GM21786 (cell line): ENCODE measurements around the gene PLEKHN1.

Experiments used
- ATAC-seq: cut with Tn5 transposase; IDR thresholded peaks from one replicate; pipeline ENCODE4 v1.9.1; 2021; ENCODE audit not compliant: unreplicated experiment

PLEKHN1 gene

GRCh38 chr1:1023700-1024099 lies 57.4 kb downstream of the PLEKHN1 start:
- no peak for ATAC-seq

DNA sequence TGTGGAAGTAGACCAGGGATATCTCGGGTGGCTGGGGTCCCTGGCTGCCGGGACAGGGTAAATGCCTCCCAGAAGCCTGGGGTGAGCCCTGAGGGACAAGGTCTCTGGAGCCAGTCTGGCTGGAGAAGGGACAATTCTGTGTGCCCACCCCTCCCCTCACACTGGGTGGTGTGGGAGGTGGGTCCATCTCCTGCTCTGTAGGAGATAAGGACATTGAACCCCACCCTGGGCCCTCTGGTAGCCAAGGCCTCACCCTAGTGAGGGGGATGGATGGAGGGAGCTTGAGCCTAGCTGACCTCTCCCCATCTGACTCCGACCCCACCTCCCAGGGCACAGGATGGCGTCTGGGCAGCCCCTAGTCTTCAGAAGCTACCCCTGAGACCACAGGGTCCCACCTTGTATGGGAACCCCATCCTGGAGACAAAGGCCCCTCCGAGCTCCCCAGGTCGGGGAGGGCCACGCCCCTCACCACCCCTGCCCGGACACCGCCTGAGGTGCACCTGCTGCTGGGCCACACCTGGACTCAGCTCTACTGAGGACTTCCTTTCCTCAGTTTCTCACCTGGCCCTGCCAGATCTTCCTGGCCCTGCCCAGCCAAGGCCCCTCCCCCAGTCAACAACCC lies 58.0 kb downstream of the PLEKHN1 start:
- no peak for ATAC-seq

- no peak for ATAC-seq
These were observed 58.8 kb downstream of the PLEKHN1 start for GRCh38 chr1:1024771-1025699.
